HEK293 (cell line): ENCODE measurements around the gene DLX4.

ENCODE experiments used
- CTCF ChIA-PET: fragments of 350-600 bp; formaldehyde crosslinking; extraction: SDS; loops from one replicate; lab custom pipeline; 2021; ENCODE audit warnings: antibody characterized with exemption; lab: Yijun Ruan, JAX
- POLR2A ChIA-PET: fragments of 300-600 bp; formaldehyde crosslinking; extraction: SDS; loops from one replicate; lab custom pipeline; 2020; ENCODE audit warnings: antibody characterized with exemption, inconsistent platforms; lab: Yijun Ruan, JAX
- H3K27ac ChIP-seq: fragments of 200-500 bp; sonication (Bioruptor generic); 2 replicates; pipeline ENCODE4 v1.5.1; 2014; ENCODE audit warnings: low read depth, low read length, control low read depth, inconsistent platforms; ENCODE audit errors: extremely low read depth
- H3K36me3 ChIP-seq, 2 experiments: fragments of 200-500 bp in 1 of 2; sonication (Bioruptor generic) in 1 of 2; 1 replicate in 1 of 2; 2 replicates in 1 of 2; pipeline ENCODE4 v1.5.1; 2014 to 2017; ENCODE audit warnings: inconsistent platforms in 2 of 2, low read length in 2 of 2; ENCODE audit not compliant: control insufficient read depth in 2 of 2, insufficient read depth in 1 of 2
- H3K4me1 ChIP-seq: fragments of 200-500 bp; sonication (Bioruptor generic); 2 replicates; pipeline ENCODE4 v1.5.1; 2014; ENCODE audit warnings: mild to moderate bottlenecking, low read length, inconsistent platforms; ENCODE audit not compliant: control insufficient read depth, insufficient read depth
- H3K4me3 ChIP-seq: 2 replicates; pipeline ENCODE4 v1.5.1; 2011; ENCODE audit warnings: low read depth, mild to moderate bottlenecking, control low read depth, low read length, moderate library complexity
- H3K9me3 ChIP-seq: fragments of 200-500 bp; sonication (Bioruptor generic); 2 replicates; pipeline ENCODE4 v1.5.1; 2014; ENCODE audit warnings: low read depth, low read length, inconsistent platforms; ENCODE audit not compliant: control insufficient read depth, insufficient read depth
- IKZF3 ChIP-seq: fragments of 450-650 bp; IDR thresholded peaks from 2 replicates; pipeline ENCODE4 v1.5.0; 2018; ENCODE audit warnings: missing biosample characterization, mild to moderate bottlenecking, missing genetic modification characterization, moderate library complexity
- MYNN ChIP-seq: fragments of 450-650 bp; formaldehyde crosslinking; IDR thresholded peaks from 2 replicates; pipeline ENCODE4 v1.5.1; 2016; ENCODE audit warnings: missing biosample characterization, missing genetic modification characterization, borderline replicate concordance
- SETDB1 ChIP-seq: IDR thresholded peaks from one replicate; pipeline ENCODE4 v1.6.1; 2017; ENCODE audit warnings: mild to moderate bottlenecking, low read length, moderate library complexity, mixed read lengths; ENCODE audit not compliant: insufficient read length
- TRIM28 ChIP-seq: IDR thresholded peaks from 2 replicates; pipeline ENCODE4 v1.6.1; 2011; ENCODE audit warnings: low read length, control low read depth, borderline replicate concordance
- ZNF121 ChIP-seq: fragments of 450-650 bp; formaldehyde crosslinking; IDR thresholded peaks from 2 replicates; pipeline ENCODE4 v1.5.1; 2016; ENCODE audit warnings: missing biosample characterization, missing genetic modification characterization
- ZNF16 ChIP-seq: fragments of 450-650 bp; formaldehyde crosslinking; IDR thresholded peaks from 2 replicates; pipeline ENCODE4 v1.5.1; 2016; ENCODE audit warnings: low read depth, missing biosample characterization, missing genetic modification characterization
- ZNF404 ChIP-seq: fragments of 450-650 bp; formaldehyde crosslinking; IDR thresholded peaks from 2 replicates; pipeline ENCODE4 v1.5.1; 2017; ENCODE audit warnings: missing biosample characterization, missing genetic modification characterization
- ZNF558 ChIP-seq: fragments of 450-650 bp; formaldehyde crosslinking; IDR thresholded peaks from 2 replicates; pipeline ENCODE4 v1.5.1; 2016; ENCODE audit warnings: missing biosample characterization, missing genetic modification characterization
- ZNF585B ChIP-seq: fragments of 450-650 bp; formaldehyde crosslinking; IDR thresholded peaks from 2 replicates; pipeline ENCODE4 v1.5.1; 2016; ENCODE audit warnings: missing biosample characterization, missing genetic modification characterization
- ZNF623 ChIP-seq: fragments of 450-650 bp; formaldehyde crosslinking; IDR thresholded peaks from 2 replicates; pipeline ENCODE4 v1.5.1; 2016; ENCODE audit warnings: missing biosample characterization, missing genetic modification characterization
- ZNF664 ChIP-seq: fragments of 450-650 bp; formaldehyde crosslinking; IDR thresholded peaks from 2 replicates; pipeline ENCODE4 v1.5.1; 2016; ENCODE audit warnings: missing biosample characterization, missing genetic modification characterization
- ZNF692 ChIP-seq: fragments of 450-650 bp; formaldehyde crosslinking; IDR thresholded peaks from 2 replicates; pipeline ENCODE4 v1.5.1; 2016; ENCODE audit warnings: missing biosample characterization, missing genetic modification characterization
- ZNF830 ChIP-seq: fragments of 450-650 bp; IDR thresholded peaks from 2 replicates; pipeline ENCODE4 v1.5.0; 2018; ENCODE audit warnings: missing biosample characterization, missing genetic modification characterization, low read depth, mild to moderate bottlenecking, moderate library complexity
- TF ChIP-seq, protein P1 (sequence below): fragments of 450-650 bp; formaldehyde crosslinking; IDR thresholded peaks from 2 replicates; pipeline ENCODE4 v1.5.1; 2016; ENCODE audit warnings: missing biosample characterization, missing genetic modification characterization
- TF ChIP-seq, protein P2 (sequence below): fragments of 450-650 bp; formaldehyde crosslinking; IDR thresholded peaks from 2 replicates; pipeline ENCODE4 v1.5.1; 2016; ENCODE audit warnings: missing biosample characterization, missing genetic modification characterization
- TF ChIP-seq, protein P3 (sequence below): fragments of 450-650 bp; formaldehyde crosslinking; conservative IDR thresholded peaks from 2 replicates; pipeline ENCODE4 v1.5.1; 2016; ENCODE audit warnings: low read depth, missing biosample characterization, missing genetic modification characterization

DLX4 gene

DNA sequence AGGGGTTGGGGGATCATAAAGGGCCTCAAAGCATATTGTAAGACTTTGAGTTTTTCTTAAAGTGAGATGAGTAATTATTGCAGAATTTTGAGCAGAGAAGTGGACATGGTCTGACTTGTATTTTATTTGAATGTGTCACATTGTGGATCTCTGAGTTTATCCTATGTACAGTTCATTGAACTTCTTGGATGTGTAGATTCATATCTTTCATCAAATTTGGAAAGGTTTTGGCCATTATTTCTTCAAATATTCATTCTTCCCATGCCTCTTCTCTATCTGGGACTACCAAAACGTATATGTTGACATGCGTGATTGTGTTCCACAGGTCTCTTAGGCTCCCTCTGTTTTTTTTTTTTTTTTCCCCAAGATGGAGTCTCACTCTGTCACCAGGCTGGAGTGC lies 40.3 kb downstream of the DLX4 start:
- ChIA-PET CTCF (interaction anchor here (0.6 to 2.2 kb wide), 3 partner anchors 11 to 133 kb away, joined by 3 to 27 read pairs (median 3); no protein-coding TSS in a partner anchor), POLR2A (no interaction called here)
- Histone ChIP-seq H3K36me3 (no peaks in the 10 kb centered on the region), H3K4me3 (no peak overlapping the region), H3K4me1 (no peaks in the 10 kb centered on the region), H3K27ac (no peak overlapping the region), H3K9me3 (no peaks in the 10 kb centered on the region)
- peak; percentile 100 for TF ChIP-seq ZNF558 (tag by site-specific recombination)
- no peak for TF ChIP-seq ZNF623 (tag by site-specific recombination)
- no peak for TF ChIP-seq ZNF16

DNA sequence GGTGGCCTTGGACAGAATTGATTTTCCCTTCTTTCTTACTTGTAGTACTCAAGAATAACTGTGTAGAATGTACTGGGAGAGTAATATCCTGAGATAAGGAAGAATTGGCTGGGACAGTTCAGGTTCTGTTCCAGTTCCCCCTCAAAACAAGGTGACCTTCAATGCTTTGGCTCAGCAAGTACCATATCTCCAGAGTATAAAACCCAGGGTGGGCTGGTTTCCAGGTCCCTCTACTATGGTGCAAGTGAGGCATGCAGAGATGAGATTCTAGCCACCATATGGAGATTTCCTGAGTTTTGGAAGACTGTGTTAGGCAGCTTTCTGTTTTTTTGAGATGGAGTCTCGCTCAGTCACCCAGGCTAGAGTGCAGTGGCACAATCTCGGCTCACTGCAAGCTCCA lies 44.1 kb downstream of the DLX4 start:
- ChIA-PET CTCF (interaction anchor here (0.9 to 1.8 kb wide), 2 partner anchors 11 to 68 kb away, joined by 3 to 4 read pairs; no protein-coding TSS in a partner anchor), POLR2A (no interaction called here)
- no peak overlapping the region for H3K27ac ChIP-seq
- no peaks in the 10 kb centered on the region for H3K9me3 ChIP-seq
- no peak overlapping the region for H3K4me3 ChIP-seq
- H3K36me3 ChIP-seq, result no peaks in the 10 kb centered on the region
- TF ChIP-seq ZNF830 (tag by site-specific recombination), result no peak
- TF ChIP-seq, protein P1, sequence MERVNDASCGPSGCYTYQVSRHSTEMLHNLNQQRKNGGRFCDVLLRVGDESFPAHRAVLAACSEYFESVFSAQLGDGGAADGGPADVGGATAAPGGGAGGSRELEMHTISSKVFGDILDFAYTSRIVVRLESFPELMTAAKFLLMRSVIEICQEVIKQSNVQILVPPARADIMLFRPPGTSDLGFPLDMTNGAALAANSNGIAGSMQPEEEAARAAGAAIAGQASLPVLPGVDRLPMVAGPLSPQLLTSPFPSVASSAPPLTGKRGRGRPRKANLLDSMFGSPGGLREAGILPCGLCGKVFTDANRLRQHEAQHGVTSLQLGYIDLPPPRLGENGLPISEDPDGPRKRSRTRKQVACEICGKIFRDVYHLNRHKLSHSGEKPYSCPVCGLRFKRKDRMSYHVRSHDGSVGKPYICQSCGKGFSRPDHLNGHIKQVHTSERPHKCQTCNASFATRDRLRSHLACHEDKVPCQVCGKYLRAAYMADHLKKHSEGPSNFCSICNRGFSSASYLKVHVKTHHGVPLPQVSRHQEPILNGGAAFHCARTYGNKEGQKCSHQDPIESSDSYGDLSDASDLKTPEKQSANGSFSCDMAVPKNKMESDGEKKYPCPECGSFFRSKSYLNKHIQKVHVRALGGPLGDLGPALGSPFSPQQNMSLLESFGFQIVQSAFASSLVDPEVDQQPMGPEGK (tag by site-specific recombination), result no peak
- peak; percentile 65 for TF ChIP-seq SETDB1
- no peak for TF ChIP-seq MYNN
- TF ChIP-seq ZNF664 (tag by site-specific recombination), result no peak
- no peaks in the 10 kb centered on the region for H3K4me1 ChIP-seq

- CTCF ChIA-PET, result interaction anchor here (0.5 to 2.9 kb wide), 9 partner anchors 12 to 1006 kb away, joined by 3 to 12 read pairs (median 4); no protein-coding TSS in a partner anchor
- Histone ChIP-seq H3K9me3 (no peaks in the 10 kb centered on the region), H3K27ac (no peak overlapping the region), H3K4me3 (no peak overlapping the region), H3K4me1 (no peaks in the 10 kb centered on the region), H3K36me3 (no peaks in the 10 kb centered on the region)
- POLR2A ChIA-PET, result no interaction called here
- TF ChIP-seq IKZF3 (tag by site-specific recombination) (no peak), TRIM28 (peak; percentile 75; the same call in 1 of the 2 replicates), SETDB1 (peak; percentile 39), ZNF692 (tag by site-specific recombination) (no peak), ZNF585B (tag by site-specific recombination) (peak; percentile 92), ZNF121 (no peak), ZNF404 (no peak)
- TF ChIP-seq, protein P2, sequence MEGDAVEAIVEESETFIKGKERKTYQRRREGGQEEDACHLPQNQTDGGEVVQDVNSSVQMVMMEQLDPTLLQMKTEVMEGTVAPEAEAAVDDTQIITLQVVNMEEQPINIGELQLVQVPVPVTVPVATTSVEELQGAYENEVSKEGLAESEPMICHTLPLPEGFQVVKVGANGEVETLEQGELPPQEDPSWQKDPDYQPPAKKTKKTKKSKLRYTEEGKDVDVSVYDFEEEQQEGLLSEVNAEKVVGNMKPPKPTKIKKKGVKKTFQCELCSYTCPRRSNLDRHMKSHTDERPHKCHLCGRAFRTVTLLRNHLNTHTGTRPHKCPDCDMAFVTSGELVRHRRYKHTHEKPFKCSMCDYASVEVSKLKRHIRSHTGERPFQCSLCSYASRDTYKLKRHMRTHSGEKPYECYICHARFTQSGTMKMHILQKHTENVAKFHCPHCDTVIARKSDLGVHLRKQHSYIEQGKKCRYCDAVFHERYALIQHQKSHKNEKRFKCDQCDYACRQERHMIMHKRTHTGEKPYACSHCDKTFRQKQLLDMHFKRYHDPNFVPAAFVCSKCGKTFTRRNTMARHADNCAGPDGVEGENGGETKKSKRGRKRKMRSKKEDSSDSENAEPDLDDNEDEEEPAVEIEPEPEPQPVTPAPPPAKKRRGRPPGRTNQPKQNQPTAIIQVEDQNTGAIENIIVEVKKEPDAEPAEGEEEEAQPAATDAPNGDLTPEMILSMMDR (tag by site-specific recombination), result no peak
- TF ChIP-seq, protein P3, sequence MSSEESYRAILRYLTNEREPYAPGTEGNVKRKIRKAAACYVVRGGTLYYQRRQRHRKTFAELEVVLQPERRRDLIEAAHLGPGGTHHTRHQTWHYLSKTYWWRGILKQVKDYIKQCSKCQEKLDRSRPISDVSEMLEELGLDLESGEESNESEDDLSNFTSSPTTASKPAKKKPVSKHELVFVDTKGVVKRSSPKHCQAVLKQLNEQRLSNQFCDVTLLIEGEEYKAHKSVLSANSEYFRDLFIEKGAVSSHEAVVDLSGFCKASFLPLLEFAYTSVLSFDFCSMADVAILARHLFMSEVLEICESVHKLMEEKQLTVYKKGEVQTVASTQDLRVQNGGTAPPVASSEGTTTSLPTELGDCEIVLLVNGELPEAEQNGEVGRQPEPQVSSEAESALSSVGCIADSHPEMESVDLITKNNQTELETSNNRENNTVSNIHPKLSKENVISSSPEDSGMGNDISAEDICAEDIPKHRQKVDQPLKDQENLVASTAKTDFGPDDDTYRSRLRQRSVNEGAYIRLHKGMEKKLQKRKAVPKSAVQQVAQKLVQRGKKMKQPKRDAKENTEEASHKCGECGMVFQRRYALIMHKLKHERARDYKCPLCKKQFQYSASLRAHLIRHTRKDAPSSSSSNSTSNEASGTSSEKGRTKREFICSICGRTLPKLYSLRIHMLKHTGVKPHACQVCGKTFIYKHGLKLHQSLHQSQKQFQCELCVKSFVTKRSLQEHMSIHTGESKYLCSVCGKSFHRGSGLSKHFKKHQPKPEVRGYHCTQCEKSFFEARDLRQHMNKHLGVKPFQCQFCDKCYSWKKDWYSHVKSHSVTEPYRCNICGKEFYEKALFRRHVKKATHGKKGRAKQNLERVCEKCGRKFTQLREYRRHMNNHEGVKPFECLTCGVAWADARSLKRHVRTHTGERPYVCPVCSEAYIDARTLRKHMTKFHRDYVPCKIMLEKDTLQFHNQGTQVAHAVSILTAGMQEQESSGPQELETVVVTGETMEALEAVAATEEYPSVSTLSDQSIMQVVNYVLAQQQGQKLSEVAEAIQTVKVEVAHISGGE, result no peak
- TF ChIP-seq, all 188 proteins: peak for 3
Observed at GRCh38 chr17:50014471-50015088, 45.6 kb downstream of the DLX4 start.
